Measurements from ENCODE around the gene ASB6.

DNA sequence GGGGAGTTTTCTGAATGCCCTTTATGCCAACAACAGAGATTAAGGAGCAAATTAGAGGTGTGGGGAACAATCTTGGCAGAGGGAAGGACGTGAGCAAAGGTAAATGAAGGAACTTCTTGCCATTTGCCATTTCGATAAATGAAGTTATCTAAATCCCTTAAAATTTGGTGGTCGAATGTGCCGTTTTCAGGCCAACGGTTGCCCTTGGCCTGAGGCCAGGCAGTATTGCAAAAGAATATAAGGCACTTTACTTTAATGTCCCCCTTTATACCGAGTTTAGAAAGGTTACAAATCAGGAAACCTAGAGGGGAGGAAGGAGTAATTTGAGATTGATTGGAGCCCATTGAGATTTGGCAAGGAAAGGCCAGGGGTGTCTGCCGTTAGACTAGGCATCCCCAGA is 47.3 kb downstream of the ASB6 start:
- TF ChIP-seq EZH2phosphoT487 (IDR thresholded peaks at IDR 0.05; ENCODE audit: insufficient read depth, low read depth) (no peak), EZH2 (IDR thresholded peaks at IDR 0.05; ENCODE audit: insufficient read depth, poor library complexity, severe bottlenecking) (no peak)
